Fibroblast of villous mesenchyme (primary cell): ENCODE results near the gene MGMT. TPM values are rescaled to one million over a fixed set of nuclear protein-coding genes. Genes with fewer than 3 reads are reported as not detected.

Experiments
- DNase-seq: peaks from one replicate; pipeline ENCODE4 v3.0.0-alpha.2; 2010; ENCODE audit warnings: low read depth
- H3K4me3 ChIP-seq: 2 replicates; pipeline ENCODE4 v1.5.1; 2011; ENCODE audit warnings: low read depth, mild to moderate bottlenecking, low read length
- CTCF ChIP-seq: IDR thresholded peaks from 2 replicates; pipeline ENCODE4 v1.5.1; 2012; ENCODE audit warnings: low read depth, mild to moderate bottlenecking, low read length; ENCODE audit not compliant: insufficient read depth
- total RNA-seq: library from RNA; depleted of rRNA; stranded (reverse); fragments of >200 nt; gene quantifications from 2 replicates; pipeline ENCODE4 v1.2.3, GENCODE V29; 2012

The MGMT gene
- total RNA-seq, 1 donor: 10.4 TPM

- no peak for TF ChIP-seq CTCF
- DNase-seq: no peak
Observed at GRCh38 chr10:129514568-129515451, 47.8 kb downstream of the MGMT start.

GRCh38 chr10:129516846-129517679 lies 50.0 kb downstream of the MGMT start:
- H3K4me3 ChIP-seq: no peak overlapping the region
- TF ChIP-seq CTCF: no peak
- DNase-seq: no peak

More at GRCh38 chr10:129514568-129515451, 47.8 kb downstream of the MGMT start:
- no peak overlapping the region for H3K4me3 ChIP-seq

- TF ChIP-seq CTCF: no peak
- H3K4me3 ChIP-seq: no peak overlapping the region
- no peak for DNase-seq
Observed at GRCh38 chr10:129517680-129518057, 50.6 kb downstream of the MGMT start.

GRCh38 chr10:129518793-129519192 lies 51.8 kb downstream of the MGMT start:
- DNase-seq: no peak
- H3K4me3 ChIP-seq: no peak overlapping the region
- no peak for TF ChIP-seq CTCF

- TF ChIP-seq CTCF: no peak
- DNase-seq: no peak
- no peak overlapping the region for H3K4me3 ChIP-seq
Observed at GRCh38 chr10:129520440-129521080, 53.5 kb downstream of the MGMT start.

- H3K4me3 ChIP-seq: no peak overlapping the region
- no peak for DNase-seq
- TF ChIP-seq CTCF: no peak
Observed at GRCh38 chr10:129521161-129522025, 54.4 kb downstream of the MGMT start.
